Astrocyte (in vitro differentiated cells and primary cell): ENCODE results near the gene ZNRF1.

Experiments
- EZH2 ChIP-seq: IDR thresholded peaks from 2 replicates; pipeline ENCODE4 v1.6.1; 2012; ENCODE audit warnings: mild to moderate bottlenecking, low read length, inconsistent platforms; ENCODE audit not compliant: insufficient read depth
- TF ChIP-seq, protein P1 (sequence below): IDR thresholded peaks from 2 replicates; pipeline ENCODE4 v1.5.1; 2011; ENCODE audit warnings: low read depth, mild to moderate bottlenecking, inconsistent platforms, low read length, moderate library complexity; ENCODE audit not compliant: insufficient read depth

GRCh38 chr16:75024594-75024993 is 25.8 kb downstream of the ZNRF1 start:
- TF ChIP-seq, protein P1, sequence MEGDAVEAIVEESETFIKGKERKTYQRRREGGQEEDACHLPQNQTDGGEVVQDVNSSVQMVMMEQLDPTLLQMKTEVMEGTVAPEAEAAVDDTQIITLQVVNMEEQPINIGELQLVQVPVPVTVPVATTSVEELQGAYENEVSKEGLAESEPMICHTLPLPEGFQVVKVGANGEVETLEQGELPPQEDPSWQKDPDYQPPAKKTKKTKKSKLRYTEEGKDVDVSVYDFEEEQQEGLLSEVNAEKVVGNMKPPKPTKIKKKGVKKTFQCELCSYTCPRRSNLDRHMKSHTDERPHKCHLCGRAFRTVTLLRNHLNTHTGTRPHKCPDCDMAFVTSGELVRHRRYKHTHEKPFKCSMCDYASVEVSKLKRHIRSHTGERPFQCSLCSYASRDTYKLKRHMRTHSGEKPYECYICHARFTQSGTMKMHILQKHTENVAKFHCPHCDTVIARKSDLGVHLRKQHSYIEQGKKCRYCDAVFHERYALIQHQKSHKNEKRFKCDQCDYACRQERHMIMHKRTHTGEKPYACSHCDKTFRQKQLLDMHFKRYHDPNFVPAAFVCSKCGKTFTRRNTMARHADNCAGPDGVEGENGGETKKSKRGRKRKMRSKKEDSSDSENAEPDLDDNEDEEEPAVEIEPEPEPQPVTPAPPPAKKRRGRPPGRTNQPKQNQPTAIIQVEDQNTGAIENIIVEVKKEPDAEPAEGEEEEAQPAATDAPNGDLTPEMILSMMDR = no peak
- no peak for TF ChIP-seq EZH2
